Posterior cingulate gyrus (tissue), 11 donors: ENCODE measurements around the gene NCCRP1.

ENCODE experiments used
- DNase-seq, 10 donors: peaks; one replicate each; pipeline versions ENCODE4 v3.0.0 to v3.0.0-alpha.2; 2020 to 2021; ENCODE audit warnings: mixed read lengths in 3 of 10
- intact Hi-C: fragments of 100-400 bp; cut with DNase I; formaldehyde crosslinking; loops from one replicate; pipeline ENCODE4 v1.15.1; 2023

The NCCRP1 gene

GRCh38 chr19:39178296-39179006, 18.3 kb upstream of the NCCRP1 start:
- intact Hi-C loops: no loop called here
- no peak for DNase-seq

- intact Hi-C loops: loop anchor here (10.0 kb wide), 1 partner anchor 215 kb away; no protein-coding TSS in a partner anchor
- DNase-seq: no peak
These were observed 17.0 kb upstream of the NCCRP1 start for GRCh38 chr19:39179754-39180153.

- DNase-seq: no peak
- intact Hi-C loops: loop anchor here (10.0 kb wide), 1 partner anchor 216 kb away; no protein-coding TSS in a partner anchor
These were observed 16.0 kb upstream of the NCCRP1 start for GRCh38 chr19:39180749-39181148.

GRCh38 chr19:39181500-39182173, 15.1 kb upstream of the NCCRP1 start:
- intact Hi-C loops: loop anchor here (10.0 kb wide), 1 partner anchor 217 kb away; no protein-coding TSS in a partner anchor
- DNase-seq: no peak

DNA sequence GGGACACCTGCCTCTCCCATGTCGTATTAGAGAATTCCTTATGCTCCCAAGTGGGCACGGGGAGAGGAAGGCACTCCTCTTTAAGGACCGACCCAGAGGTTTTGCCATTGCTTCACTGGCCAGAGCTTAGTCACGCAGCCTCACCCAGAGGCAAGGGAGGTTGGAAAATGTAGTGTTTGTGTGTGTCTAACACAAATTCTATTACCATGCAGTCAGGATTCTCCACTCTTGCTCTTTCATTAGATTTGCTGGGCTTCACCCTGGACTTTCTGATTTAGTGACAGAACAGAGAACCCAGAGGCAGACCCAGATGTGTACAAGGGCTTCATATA, 14.6 kb upstream of the NCCRP1 start:
- no peak for DNase-seq
- intact Hi-C loops: loop anchor here (10.0 kb wide), 1 partner anchor 217 kb away; no protein-coding TSS in a partner anchor

DNA sequence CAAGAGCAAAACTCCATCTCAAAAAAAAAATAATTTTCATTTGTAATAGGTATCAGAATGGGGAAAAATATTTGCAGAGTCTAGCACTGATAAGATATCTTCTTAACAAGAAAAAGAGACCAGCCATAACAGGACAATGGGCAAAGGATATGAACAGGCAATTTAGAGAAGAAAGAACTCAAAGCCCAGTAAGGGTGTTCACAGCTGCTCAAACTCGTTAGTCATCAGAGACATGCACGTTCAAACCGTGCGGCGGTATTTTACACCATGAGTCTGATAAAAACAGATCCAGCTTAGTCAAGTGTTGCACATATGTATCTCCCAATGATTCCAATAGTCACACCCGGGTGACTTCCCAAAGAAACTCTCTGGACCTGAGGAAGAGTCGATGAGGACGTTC, 13.7 kb upstream of the NCCRP1 start:
- intact Hi-C loops: loop anchor here (10.0 kb wide), 1 partner anchor 218 kb away; no protein-coding TSS in a partner anchor
- no peak for DNase-seq

GRCh38 chr19:39186391-39186790, 10.4 kb upstream of the NCCRP1 start:
- DNase-seq: no peak
- intact Hi-C loops: loop anchor here (10.0 kb wide), 1 partner anchor 222 kb away; no protein-coding TSS in a partner anchor

DNA sequence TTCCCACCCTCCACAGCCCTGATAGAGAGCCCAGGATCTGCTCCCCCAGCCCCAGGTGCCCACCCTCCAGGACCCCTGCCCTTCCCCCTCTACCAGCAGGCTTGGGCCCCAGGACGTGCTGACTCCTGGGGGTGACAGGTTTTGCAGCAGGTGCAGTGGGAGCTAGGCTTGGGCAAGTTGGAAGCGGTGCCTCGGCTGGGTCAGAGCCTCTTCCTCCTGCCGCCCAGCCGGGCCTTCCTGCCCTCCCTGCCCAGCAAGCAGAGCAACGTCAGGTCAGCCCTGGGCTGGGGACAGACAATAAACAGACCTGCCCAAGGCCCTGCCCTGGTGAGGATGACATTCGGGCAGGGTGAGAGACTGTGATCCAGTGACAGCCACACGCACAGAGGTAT, 9.2 kb upstream of the NCCRP1 start:
- no peak for DNase-seq
- intact Hi-C loops: loop anchor here (1.0 to 10.0 kb wide), 2 partner anchors 65 to 223 kb away; no protein-coding TSS in a partner anchor

DNA sequence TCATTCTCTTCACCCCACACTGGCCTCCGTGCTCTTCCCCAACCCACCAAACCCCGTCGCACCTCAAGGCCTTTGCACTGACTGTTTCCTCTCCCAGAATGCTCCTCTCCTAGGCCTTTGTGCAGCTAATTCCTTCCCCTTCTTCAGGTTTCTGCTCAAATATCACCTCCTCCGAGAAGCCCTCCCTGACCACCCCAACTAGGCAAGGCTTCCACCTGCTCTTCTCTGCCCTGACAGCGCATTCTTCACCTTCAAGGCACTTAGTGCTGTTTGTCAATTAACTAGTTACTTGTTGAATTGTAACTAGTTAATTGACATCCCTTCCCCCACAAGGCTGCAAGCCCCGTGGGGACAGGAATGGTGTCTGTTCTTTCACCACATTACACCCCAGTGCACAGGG, 7.8 kb upstream of the NCCRP1 start:
- DNase-seq: no peak
- intact Hi-C loops: loop anchor here (10.0 kb wide), 1 partner anchor 224 kb away; no protein-coding TSS in a partner anchor

DNA sequence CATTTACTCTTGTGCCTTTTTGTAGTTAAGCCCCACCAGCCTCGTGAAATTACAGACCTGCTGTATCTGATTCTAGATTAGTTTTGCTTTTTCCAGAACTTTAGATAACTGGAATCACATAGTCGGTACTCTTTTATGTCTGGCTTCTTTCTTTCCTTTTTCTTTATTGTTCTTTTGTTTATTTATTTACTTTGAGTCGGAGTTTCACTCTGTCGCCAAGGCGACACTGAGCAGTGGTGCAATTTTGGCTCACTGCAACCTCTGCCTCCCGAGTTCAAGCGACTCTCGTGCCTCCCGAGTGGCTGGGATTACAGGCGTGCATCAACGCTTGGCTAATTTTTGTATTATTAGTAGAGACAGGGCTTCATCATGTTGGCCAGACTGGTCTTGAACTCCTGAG, 6.0 kb upstream of the NCCRP1 start:
- intact Hi-C loops: no loop called here
- no peak for DNase-seq

DNA sequence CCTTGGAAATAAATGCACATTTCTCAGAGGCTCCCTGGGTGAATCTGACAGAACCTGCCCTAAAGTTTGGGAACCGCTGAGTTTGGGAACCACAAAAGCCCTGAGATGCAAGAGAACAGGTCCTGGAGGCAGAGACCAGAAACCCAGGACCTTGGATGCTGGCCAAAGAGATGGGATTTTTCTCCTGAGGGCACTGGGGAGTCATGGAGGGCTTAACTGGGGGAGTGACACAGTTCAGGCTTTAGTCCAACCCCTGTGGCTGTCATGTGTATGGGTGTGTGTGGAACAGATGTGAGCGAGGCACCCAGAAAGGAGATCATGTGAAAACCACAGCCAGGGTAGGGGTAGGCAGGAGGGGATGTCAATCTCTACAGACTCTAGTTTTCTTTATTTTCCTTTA, 3.9 kb upstream of the NCCRP1 start:
- DNase-seq: no peak
- intact Hi-C loops: no loop called here

- DNase-seq: no peak
- intact Hi-C loops: no loop called here
These were observed 3.0 kb upstream of the NCCRP1 start for GRCh38 chr19:39193803-39194202.

DNA sequence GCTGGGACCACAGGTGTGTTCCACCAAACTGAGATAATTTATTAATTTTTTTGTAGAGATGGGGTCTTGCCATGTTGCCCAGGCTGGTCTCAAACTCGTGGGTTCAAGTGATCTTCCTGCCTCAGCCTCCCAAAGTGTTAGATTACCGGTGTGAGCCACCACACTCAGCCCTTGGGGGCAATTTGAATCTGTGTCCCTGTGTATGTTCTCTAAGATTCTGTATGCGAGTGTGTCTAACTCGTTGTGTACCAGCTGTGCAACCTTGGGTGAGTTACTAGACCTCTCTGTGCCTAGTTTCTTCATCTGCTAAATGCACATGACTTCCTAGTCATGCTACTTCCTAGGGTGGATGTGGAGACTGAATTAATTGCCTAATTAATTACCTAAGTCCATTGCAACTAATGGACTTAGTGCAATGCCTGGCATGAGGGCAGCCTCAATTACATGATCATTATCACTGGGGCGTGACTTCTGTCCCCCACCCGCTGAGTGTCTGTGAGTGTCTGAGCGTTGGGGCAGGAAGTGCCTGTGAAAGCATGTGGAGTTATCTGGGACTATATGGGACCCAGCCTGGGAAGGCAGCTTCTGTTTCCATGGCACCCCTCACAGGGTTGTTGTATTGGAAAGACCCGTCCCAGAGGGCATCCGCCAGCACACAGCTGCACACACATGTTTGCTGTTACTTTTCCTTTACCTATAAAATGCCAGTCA, 1.8 kb upstream of the NCCRP1 start:
- DNase-seq: no peak
- intact Hi-C loops: no loop called here

DNA sequence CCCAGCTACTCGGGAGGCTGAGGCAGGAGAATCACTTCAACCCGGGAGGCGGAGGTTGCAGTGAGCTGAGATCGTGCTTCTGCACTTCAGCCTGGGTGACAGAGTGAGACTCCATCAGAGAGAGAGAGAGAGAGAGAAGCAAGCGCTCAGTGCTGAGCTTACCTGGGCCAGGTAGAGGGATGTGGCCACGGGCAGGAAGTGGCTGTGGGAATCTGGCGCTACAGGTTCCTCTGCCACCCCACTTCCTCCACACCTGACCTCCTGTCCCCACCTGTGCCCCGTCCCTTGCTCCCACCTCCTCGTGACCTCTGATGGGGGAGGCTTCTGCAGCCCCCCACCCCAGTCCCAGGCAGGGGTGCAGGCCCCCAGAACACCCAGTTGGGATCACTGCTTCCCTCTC, 1.0 kb upstream of the NCCRP1 start:
- no peak for DNase-seq
- intact Hi-C loops: no loop called here

GRCh38 chr19:39196320-39196719, 444 bp upstream of the NCCRP1 start:
- DNase-seq: no peak
- intact Hi-C loops: no loop called here

- no peak for DNase-seq
- intact Hi-C loops: no loop called here
These were observed 1.0 kb downstream of the NCCRP1 start for GRCh38 chr19:39197808-39198207.

DNA sequence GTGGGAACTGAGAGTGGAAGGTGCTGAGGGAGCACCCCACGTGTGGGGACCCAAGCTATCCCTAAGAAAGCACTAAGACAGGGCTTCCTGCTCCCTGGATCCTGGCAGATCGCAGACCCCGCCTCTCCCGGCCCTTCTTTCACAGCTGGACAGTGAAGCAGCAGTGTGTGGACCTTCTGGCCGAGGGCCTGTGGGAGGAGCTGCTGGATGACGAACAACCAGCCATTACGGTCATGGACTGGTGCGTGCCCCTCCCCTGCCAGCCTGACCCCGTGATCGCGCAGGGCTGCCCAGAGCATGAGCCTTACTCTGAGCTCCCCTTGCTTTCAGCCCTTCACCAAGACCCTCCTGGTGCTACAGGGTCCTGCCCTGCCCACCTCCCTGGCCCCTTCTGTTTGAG, 2.3 kb downstream of the NCCRP1 start:
- intact Hi-C loops: no loop called here
- peak in 8 of 10 donors; percentile 35 to 96 (median 60) for DNase-seq

DNA sequence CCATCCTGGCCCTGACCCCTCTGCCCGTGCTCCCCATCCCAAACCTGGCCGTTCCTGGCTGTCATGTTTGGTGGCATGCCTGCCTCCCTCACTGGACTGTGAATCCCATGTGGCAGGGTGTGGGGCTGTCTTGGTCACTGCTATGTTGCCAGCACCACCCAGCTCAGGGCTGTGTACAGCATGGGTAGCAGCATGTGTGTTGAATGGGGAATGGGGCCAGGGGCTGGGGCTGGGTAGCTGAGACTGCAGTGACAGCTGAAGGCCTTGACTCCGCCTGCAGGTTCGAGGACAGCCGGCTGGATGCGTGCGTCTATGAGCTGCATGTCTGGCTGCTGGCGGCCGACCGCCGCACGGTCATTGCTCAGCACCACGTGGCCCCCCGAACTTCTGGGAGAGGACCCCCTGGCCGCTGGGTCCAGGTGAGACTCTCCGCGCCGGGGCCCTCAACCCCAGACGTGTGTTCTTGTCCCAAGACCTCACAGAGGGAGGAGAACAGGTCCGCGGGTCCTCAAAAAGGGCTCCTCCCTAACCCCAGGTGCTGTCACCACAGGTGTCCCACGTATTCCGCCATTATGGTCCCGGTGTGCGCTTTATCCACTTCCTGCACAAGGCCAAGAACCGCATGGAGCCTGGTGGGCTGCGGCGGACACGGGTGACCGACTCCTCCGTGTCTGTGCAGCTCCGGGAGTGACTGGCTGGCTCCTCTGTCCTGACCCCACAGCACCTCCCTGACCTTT, 3.5 kb downstream of the NCCRP1 start:
- no peak for DNase-seq
- intact Hi-C loops: no loop called here

- intact Hi-C loops: no loop called here
- DNase-seq: no peak
These were observed 4.0 kb downstream of the NCCRP1 start for GRCh38 chr19:39200803-39201115.

DNA sequence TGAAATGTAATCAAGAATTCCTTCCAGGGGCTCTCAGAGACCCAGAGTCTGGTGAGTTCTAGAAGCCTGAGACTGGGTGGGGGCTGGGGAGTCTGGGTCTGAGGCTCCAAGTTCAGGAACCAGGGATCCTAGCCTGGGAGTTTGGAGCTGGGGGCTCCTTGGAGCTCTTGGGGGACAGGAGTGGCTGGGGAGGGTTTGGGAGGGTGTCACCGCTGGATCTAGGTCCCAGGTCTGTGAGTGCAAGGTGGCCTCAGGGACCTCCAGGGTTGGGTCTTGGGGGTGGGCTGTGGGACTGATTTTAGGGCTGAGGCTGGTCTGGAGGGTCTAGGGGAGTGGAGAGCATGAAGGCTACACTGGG, 6.2 kb downstream of the NCCRP1 start:
- no peak for DNase-seq
- intact Hi-C loops: no loop called here
